Endodermal cell (in vitro differentiated cells): ENCODE results near the gene SOX12. TPM values are rescaled to one million over a fixed set of nuclear protein-coding genes. Genes with fewer than 3 reads are reported as not detected.

Experiments used
- DNase-seq: peaks from one replicate; pipeline ENCODE4 v3.0.0-alpha.2; 2017
- H3K27ac ChIP-seq: 2 replicates; pipeline ENCODE4 v1.5.1; 2013; ENCODE audit warnings: mild to moderate bottlenecking, low read depth, low read length, moderate library complexity
- H3K27me3 ChIP-seq: 2 replicates; pipeline ENCODE4 v1.6.1; 2013; ENCODE audit warnings: mild to moderate bottlenecking, low read length, moderate library complexity; ENCODE audit not compliant: insufficient read depth, control insufficient read depth, poor library complexity, severe bottlenecking
- H3K36me3 ChIP-seq: 2 replicates; pipeline ENCODE4 v1.7.0; 2013; ENCODE audit warnings: mild to moderate bottlenecking, low read length, moderate library complexity; ENCODE audit not compliant: control insufficient read depth, insufficient read depth
- H3K4me1 ChIP-seq: one replicate; pipeline ENCODE4 v1.7.0; 2013; ENCODE audit warnings: low read length; ENCODE audit not compliant: control insufficient read depth, insufficient read depth
- H3K4me3 ChIP-seq: 2 replicates; pipeline ENCODE4 v1.5.1; 2013; ENCODE audit warnings: mild to moderate bottlenecking, low read length, moderate library complexity
- H3K9ac ChIP-seq: 2 replicates; pipeline ENCODE4 v1.6.1; 2013; ENCODE audit warnings: mild to moderate bottlenecking, low read length, moderate library complexity; ENCODE audit not compliant: poor library complexity, severe bottlenecking; ENCODE audit errors: extremely low read depth
- H3K9me3 ChIP-seq: 2 replicates; pipeline ENCODE4 v1.6.1; 2013; ENCODE audit warnings: mild to moderate bottlenecking, low read length, moderate library complexity; ENCODE audit not compliant: control insufficient read depth
- H3K27ac Mint-ChIP-seq: 2 replicates; pipeline ENCODE4 v1.8.0; 2020; ENCODE audit warnings: mixed read lengths
- H3K27me3 Mint-ChIP-seq: 2 replicates; pipeline ENCODE4 v1.8.0; 2021; ENCODE audit warnings: mild to moderate bottlenecking, mixed read lengths; ENCODE audit not compliant: insufficient read depth
- H3K36me3 Mint-ChIP-seq: 2 replicates; pipeline ENCODE4 v1.8.0; 2020; ENCODE audit warnings: low read depth, mixed read lengths
- H3K4me1 Mint-ChIP-seq: 2 replicates; pipeline ENCODE4 v1.8.0; 2020; ENCODE audit warnings: mixed read lengths
- H3K4me3 Mint-ChIP-seq: 2 replicates; pipeline ENCODE4 v1.8.0; 2020; ENCODE audit warnings: mild to moderate bottlenecking, moderate library complexity, mixed read lengths
- H3K9me3 Mint-ChIP-seq: 2 replicates; pipeline ENCODE4 v1.8.0; 2020; ENCODE audit warnings: mild to moderate bottlenecking, mixed read lengths
- WGBS, 2 experiments: methylation state at CpG; one replicate each; pipeline versions ENCODE4 v1.1.5 to v1.1.7; 2013; ENCODE audit warnings: missing lambda C conversion rate in 2 of 2, mixed read lengths in 1 of 2; ENCODE audit not compliant: insufficient coverage in 1 of 2, insufficient read length in 1 of 2; 5-methylcytosine and 5-hydroxymethylcytosine counted together
- total RNA-seq, 2 donors: library from RNA; stranded (reverse); fragmentation: NEBNext Ultra II Directional in 1 of 2; extraction: Animal tissue kit (Norgen Biotek cat#: 25700) in 1 of 2; gene quantifications; 2 replicates in 1 of 2; 3 replicates in 1 of 2; pipeline ENCODE4 v1.2.1, GENCODE V29; 2021
- TF ChIP-seq, protein P1 (sequence below): fragments of 200-600 bp; sonication (generic); conservative IDR thresholded peaks from 2 replicates; pipeline ENCODE4 v1.5.0; 2021; ENCODE audit warnings: antibody characterized with exemption, mild to moderate bottlenecking

SOX12 gene
- total RNA-seq, 2 donors from 2014 or later = 71.4 to 81.7 TPM

DNA sequence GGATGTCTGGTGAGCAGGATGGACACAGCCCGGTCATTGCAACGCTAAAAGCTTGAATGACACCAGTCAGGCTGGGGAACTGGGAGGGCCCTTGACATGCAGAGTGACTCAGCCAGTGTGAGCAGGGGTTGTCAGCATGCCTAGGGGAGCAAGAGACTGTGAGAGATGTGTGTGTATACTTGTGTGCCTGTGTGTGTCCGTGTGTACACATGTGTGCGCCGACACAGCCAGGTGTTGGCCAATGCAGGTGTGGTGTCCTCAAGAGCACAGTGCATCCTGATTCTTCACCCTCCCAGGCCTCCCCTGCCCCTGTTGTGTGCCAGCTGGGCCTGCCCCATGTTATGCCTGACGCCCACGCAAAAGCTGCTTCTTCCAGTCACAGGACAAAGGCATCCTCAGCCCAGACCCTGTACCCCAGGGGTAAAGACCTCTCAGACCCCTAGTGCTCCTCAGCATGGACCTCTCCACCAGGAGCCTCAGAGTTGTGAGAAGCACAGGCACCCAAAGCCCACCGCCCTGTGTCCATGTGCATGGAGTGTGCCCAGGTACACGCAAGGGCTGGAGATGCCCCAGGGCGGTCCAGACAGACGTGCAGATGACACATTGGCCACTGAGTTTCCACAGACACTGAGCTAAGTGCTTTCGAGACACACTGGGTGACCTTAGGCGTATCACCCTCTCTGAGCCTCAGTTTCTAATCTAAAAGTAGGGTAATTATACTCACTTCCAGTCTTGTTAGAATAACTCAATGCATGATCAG lies 38.1 kb downstream of the SOX12 start:
- no peak overlapping the region for H3K4me3 ChIP-seq
- 86 to 89% methylated on average over 12 to 13 of the region's 13 CpGs for WGBS, 2 experiments
- Mint-ChIP-seq H3K9me3 (no peaks in the 10 kb centered on the region), H3K36me3 (no peaks in the 10 kb centered on the region), H3K27me3 (peaks cover 24% of the 10 kb centered on the region), H3K4me1 (no peaks in the 10 kb centered on the region), H3K4me3 (no peak overlapping the region), H3K27ac (no peak overlapping the region)
- DNase-seq = peak; percentile 52
- H3K4me1 ChIP-seq = no peaks in the 10 kb centered on the region
- H3K9me3 ChIP-seq = no peaks in the 10 kb centered on the region
- no peak overlapping the region for H3K27ac ChIP-seq
- H3K27me3 ChIP-seq = no peaks in the 10 kb centered on the region
- TF ChIP-seq, protein P1, sequence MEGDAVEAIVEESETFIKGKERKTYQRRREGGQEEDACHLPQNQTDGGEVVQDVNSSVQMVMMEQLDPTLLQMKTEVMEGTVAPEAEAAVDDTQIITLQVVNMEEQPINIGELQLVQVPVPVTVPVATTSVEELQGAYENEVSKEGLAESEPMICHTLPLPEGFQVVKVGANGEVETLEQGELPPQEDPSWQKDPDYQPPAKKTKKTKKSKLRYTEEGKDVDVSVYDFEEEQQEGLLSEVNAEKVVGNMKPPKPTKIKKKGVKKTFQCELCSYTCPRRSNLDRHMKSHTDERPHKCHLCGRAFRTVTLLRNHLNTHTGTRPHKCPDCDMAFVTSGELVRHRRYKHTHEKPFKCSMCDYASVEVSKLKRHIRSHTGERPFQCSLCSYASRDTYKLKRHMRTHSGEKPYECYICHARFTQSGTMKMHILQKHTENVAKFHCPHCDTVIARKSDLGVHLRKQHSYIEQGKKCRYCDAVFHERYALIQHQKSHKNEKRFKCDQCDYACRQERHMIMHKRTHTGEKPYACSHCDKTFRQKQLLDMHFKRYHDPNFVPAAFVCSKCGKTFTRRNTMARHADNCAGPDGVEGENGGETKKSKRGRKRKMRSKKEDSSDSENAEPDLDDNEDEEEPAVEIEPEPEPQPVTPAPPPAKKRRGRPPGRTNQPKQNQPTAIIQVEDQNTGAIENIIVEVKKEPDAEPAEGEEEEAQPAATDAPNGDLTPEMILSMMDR = no peak
- H3K9ac ChIP-seq = no peak overlapping the region
- no peaks in the 10 kb centered on the region for H3K36me3 ChIP-seq

- H3K27me3 ChIP-seq = no peaks in the 10 kb centered on the region
- Mint-ChIP-seq H3K9me3 (no peaks in the 10 kb centered on the region), H3K4me3 (no peak overlapping the region), H3K36me3 (no peaks in the 10 kb centered on the region), H3K27me3 (peaks cover 25% of the 10 kb centered on the region), H3K4me1 (no peaks in the 10 kb centered on the region), H3K27ac (peak overlapping the region; percentile 9)
- 90 to 94% methylated on average over 5 to 9 of the region's 9 CpGs for WGBS, 2 experiments
- no peak overlapping the region for H3K4me3 ChIP-seq
- H3K9me3 ChIP-seq = no peaks in the 10 kb centered on the region
- TF ChIP-seq, protein P1 = no peak
- no peak overlapping the region for H3K9ac ChIP-seq
- no peaks in the 10 kb centered on the region for H3K4me1 ChIP-seq
- DNase-seq = no peak
- H3K27ac ChIP-seq = no peak overlapping the region
- H3K36me3 ChIP-seq = no peaks in the 10 kb centered on the region
Measured at GRCh38 chr20:364905-365794, 39.8 kb downstream of the SOX12 start.

- DNase-seq = no peak
- Histone ChIP-seq H3K27me3 (no peaks in the 10 kb centered on the region), H3K4me3 (no peak overlapping the region), H3K9me3 (no peaks in the 10 kb centered on the region), H3K27ac (no peak overlapping the region), H3K4me1 (no peaks in the 10 kb centered on the region), H3K36me3 (no peaks in the 10 kb centered on the region), H3K9ac (no peak overlapping the region)
- Mint-ChIP-seq H3K27me3 (peaks cover 22% of the 10 kb centered on the region), H3K9me3 (no peaks in the 10 kb centered on the region), H3K4me3 (no peak overlapping the region), H3K36me3 (no peaks in the 10 kb centered on the region), H3K27ac (no peak overlapping the region), H3K4me1 (no peaks in the 10 kb centered on the region)
- TF ChIP-seq, protein P1 = no peak
- WGBS, 2 experiments = 90% methylated on average over 6 to 7 of the region's 7 CpGs
Measured at GRCh38 chr20:366041-366718, 40.8 kb downstream of the SOX12 start.
